Neural crest cell (in vitro differentiated cells): ENCODE measurements around the gene SEMA3G. TPM values are rescaled to one million over a fixed set of nuclear protein-coding genes. Genes with fewer than 3 reads are reported as not detected.

ENCODE experiments used
- DNase-seq: peaks from one replicate; pipeline ENCODE4 v3.0.0; 2021; ENCODE audit warnings: low read depth, mixed read lengths, low spot score
- H3K27ac Mint-ChIP-seq: one replicate; pipeline ENCODE4 v1.8.0; 2021; ENCODE audit warnings: mild to moderate bottlenecking, mixed read lengths; ENCODE audit not compliant: unreplicated experiment
- H3K27me3 Mint-ChIP-seq: 2 replicates; pipeline ENCODE4 v1.8.0; 2021; ENCODE audit warnings: low read depth, mild to moderate bottlenecking, mixed read lengths
- H3K36me3 Mint-ChIP-seq: 2 replicates; pipeline ENCODE4 v1.8.0; 2021; ENCODE audit warnings: low read depth, mild to moderate bottlenecking, mixed read lengths
- H3K4me1 Mint-ChIP-seq: 2 replicates; pipeline ENCODE4 v1.8.0; 2021; ENCODE audit warnings: mixed read lengths
- H3K4me3 Mint-ChIP-seq: one replicate; pipeline ENCODE4 v1.8.0; 2021; ENCODE audit warnings: mild to moderate bottlenecking, mixed read lengths
- H3K9me3 Mint-ChIP-seq: 2 replicates; pipeline ENCODE4 v1.8.0; 2021; ENCODE audit warnings: mixed read lengths
- total RNA-seq: library from RNA; stranded (reverse); gene quantifications from 2 replicates; pipeline ENCODE4 v1.2.1, GENCODE V29; 2021
- TF ChIP-seq, protein P1 (sequence below): fragments of 200-600 bp; sonication (generic); conservative IDR thresholded peaks from 2 replicates; pipeline ENCODE4 v1.5.0; 2021; ENCODE audit warnings: antibody characterized with exemption, mild to moderate bottlenecking

Gene SEMA3G
- total RNA-seq, 1 donor from 2014 or later, result 5.2 TPM

DNA sequence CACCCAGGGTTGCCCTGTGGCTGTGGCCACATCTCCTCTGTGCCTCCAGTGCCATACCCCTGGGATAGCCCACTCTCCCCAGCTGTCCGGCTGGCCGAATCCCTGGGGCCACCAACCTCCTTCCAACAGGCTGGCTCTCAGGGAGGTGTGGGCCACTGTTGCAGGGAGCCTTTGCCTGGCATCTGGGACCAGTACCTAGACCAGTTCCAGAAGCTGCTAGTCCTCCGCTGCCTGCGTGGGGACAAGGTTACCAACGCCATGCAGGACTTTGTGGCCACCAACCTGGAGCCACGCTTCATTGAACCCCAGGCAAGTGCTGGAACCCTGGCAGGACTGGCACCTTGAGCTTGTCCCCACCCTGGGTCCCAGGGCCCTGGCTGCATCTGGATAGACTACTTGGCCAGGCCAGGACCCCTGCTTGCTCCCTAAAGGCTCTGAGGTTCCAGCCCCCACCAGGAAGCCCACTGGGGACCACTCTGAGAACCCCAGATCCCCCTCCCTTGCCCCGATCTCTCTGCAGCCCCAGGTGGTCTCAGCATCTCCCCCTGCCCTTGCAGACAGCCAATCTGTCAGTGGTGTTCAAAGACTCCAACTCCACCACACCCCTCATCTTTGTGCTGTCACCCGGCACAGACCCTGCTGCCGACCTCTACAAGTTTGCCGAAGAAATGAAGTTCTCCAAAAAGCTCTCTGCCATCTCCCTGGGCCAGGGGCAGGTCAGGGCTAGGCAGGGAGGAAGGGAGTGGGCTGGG is 50.0 kb downstream of the SEMA3G start:
- Mint-ChIP-seq H3K4me3 (no peak overlapping the region), H3K27me3 (no peaks in the 10 kb centered on the region), H3K9me3 (no peaks in the 10 kb centered on the region), H3K36me3 (no peaks in the 10 kb centered on the region), H3K27ac (no peak overlapping the region), H3K4me1 (no peaks in the 10 kb centered on the region)
- DNase-seq, result no peak
- TF ChIP-seq, protein P1, sequence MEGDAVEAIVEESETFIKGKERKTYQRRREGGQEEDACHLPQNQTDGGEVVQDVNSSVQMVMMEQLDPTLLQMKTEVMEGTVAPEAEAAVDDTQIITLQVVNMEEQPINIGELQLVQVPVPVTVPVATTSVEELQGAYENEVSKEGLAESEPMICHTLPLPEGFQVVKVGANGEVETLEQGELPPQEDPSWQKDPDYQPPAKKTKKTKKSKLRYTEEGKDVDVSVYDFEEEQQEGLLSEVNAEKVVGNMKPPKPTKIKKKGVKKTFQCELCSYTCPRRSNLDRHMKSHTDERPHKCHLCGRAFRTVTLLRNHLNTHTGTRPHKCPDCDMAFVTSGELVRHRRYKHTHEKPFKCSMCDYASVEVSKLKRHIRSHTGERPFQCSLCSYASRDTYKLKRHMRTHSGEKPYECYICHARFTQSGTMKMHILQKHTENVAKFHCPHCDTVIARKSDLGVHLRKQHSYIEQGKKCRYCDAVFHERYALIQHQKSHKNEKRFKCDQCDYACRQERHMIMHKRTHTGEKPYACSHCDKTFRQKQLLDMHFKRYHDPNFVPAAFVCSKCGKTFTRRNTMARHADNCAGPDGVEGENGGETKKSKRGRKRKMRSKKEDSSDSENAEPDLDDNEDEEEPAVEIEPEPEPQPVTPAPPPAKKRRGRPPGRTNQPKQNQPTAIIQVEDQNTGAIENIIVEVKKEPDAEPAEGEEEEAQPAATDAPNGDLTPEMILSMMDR, result no peak

DNA sequence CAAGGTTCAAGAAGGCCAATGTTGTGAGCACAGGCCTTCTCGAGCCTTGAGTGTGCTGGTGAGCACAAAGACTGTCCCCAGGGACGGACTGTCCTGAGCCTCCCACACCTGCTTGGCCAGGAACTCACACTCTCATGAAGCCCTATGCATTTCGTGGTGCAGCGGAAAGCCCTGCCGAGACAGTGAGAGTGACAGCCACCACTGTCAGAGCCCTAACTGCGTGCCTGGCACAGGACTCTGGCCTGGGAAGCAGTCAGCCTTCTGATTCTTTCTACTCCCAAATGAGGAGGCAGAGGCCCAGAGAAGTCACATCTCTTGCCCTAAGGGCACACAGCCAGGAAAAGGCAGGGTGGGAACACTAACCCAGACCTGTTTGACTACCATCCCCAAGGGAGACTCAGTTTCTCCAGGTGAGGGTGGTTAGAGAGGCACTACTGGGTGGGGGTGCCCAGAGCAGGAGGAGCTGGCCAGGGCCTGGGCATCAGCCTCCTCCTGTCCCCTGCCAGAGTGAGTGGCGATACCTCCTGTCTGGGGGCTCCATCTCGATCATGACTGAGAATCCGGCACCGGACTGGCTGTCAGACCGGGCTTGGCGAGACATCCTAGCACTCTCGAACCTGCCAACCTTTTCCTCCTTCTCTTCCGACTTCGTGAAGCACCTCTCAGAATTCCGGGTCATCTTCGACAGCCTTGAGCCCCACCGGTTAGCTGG is 50.8 kb downstream of the SEMA3G start:
- no peaks in the 10 kb centered on the region for H3K27me3 Mint-ChIP-seq
- no peak overlapping the region for H3K4me3 Mint-ChIP-seq
- TF ChIP-seq, protein P1, result no peak
- no peaks in the 10 kb centered on the region for H3K4me1 Mint-ChIP-seq
- peak overlapping the region; percentile 21 for H3K27ac Mint-ChIP-seq
- no peak for DNase-seq
- H3K9me3 Mint-ChIP-seq, result no peaks in the 10 kb centered on the region
- no peaks in the 10 kb centered on the region for H3K36me3 Mint-ChIP-seq

DNA sequence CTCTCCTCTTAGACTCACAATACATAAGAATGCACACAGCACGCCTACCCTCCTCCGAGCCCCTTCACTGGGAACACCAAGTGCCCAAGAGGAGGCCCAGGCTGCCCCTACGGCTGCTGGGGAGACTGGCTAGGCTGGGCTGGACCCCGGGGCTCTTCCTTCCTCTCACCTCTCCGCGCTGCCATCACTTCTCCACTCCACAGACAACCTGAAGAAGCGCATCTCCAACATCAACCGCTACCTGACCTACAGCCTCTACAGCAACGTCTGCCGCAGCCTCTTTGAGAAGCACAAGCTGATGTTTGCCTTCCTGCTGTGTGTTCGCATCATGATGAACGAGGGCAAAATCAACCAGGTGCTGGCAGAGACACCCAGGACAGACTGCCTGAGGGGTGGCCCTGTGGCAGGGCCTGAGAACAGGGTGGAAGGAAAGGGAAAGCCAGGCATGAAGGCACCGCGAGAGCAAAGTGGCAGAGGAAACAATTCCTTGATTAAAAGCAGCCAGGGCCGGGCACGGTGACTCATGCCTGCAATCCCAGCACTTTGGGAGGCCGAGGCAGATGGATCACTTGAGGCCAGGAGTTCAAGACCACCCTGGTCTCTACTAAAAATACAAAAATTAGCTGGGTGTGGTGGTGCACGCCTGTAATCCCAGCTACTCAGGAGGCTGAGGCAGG is 51.6 kb downstream of the SEMA3G start:
- no peak overlapping the region for H3K4me3 Mint-ChIP-seq
- TF ChIP-seq, protein P1, result no peak
- H3K9me3 Mint-ChIP-seq, result no peaks in the 10 kb centered on the region
- H3K27me3 Mint-ChIP-seq, result no peaks in the 10 kb centered on the region
- peak overlapping the region; percentile 17 for H3K27ac Mint-ChIP-seq
- H3K36me3 Mint-ChIP-seq, result no peaks in the 10 kb centered on the region
- H3K4me1 Mint-ChIP-seq, result no peaks in the 10 kb centered on the region
- no peak for DNase-seq

DNA sequence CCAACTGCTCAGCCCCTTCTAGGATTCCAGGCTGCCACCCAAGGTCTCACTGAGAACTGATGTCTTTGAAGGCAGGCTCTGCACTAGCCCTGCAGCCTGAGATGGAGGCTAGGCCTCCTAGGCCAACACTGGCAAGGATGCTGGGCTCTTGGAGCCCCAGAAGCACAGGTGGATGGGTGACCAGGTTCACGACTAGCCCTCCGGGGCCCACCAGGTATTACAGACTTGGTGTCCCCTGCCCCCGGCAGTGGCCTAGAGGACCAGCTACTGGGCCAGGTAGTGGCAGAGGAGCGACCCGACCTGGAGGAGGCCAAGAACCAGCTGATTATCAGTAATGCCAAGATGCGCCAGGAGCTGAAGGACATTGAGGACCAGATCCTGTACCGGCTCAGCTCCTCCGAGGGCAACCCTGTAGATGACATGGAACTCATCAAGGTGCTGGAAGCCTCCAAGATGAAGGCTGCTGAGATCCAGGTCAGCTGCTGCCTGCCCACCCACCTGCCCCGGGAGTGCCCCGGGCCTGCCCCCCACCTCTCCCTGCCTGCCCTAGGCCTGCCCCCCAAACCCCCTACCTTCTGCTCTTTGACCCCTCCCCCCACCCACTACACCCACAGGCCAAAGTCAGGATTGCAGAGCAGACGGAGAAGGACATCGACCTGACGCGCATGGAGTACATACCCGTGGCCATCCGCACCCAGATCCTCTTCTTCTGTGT is 52.5 kb downstream of the SEMA3G start:
- no peak for DNase-seq
- Mint-ChIP-seq H3K27ac (peak overlapping the region; percentile 62), H3K27me3 (no peaks in the 10 kb centered on the region), H3K4me3 (no peak overlapping the region), H3K9me3 (no peaks in the 10 kb centered on the region), H3K36me3 (no peaks in the 10 kb centered on the region), H3K4me1 (no peaks in the 10 kb centered on the region)
- TF ChIP-seq, protein P1, result no peak

DNA sequence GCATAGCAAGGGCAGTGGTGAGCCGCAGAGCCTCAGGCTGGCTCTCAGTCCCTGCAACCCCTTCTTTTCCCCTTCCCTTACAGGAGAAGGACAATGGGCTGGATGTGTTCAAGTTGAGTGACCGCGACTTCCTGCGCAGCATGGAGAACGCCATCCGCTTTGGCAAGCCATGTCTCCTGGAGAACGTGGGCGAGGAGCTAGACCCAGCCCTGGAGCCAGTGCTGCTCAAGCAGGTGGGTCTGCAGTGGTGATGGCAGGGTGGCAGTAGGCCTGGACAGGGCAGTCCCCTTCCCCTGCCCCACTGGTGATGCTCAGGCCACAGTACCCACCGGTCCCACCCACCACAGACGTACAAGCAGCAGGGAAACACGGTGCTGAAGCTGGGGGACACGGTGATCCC is 53.8 kb downstream of the SEMA3G start:
- H3K36me3 Mint-ChIP-seq, result no peaks in the 10 kb centered on the region
- no peak overlapping the region for H3K27ac Mint-ChIP-seq
- no peak overlapping the region for H3K4me3 Mint-ChIP-seq
- H3K9me3 Mint-ChIP-seq, result no peaks in the 10 kb centered on the region
- DNase-seq, result no peak
- no peaks in the 10 kb centered on the region for H3K4me1 Mint-ChIP-seq
- TF ChIP-seq, protein P1, result no peak
- H3K27me3 Mint-ChIP-seq, result no peaks in the 10 kb centered on the region
